Tongue (tissue), 2 donors: ENCODE data around the gene ST7L. TPM values are rescaled to one million over a fixed set of nuclear protein-coding genes. Genes with fewer than 3 reads are reported as not detected.

ENCODE experiments used
- DNase-seq: peaks from one replicate; pipeline ENCODE4 v3.0.0-alpha.2; 2015
- total RNA-seq: library from RNA; depleted of rRNA; stranded (reverse); fragments of >200 nt; gene quantifications from one replicate; pipeline ENCODE4 v1.2.3, GENCODE V29; 2014

Gene ST7L
- total RNA-seq, 1 donor from 2014 or later = 38.3 TPM

DNA sequence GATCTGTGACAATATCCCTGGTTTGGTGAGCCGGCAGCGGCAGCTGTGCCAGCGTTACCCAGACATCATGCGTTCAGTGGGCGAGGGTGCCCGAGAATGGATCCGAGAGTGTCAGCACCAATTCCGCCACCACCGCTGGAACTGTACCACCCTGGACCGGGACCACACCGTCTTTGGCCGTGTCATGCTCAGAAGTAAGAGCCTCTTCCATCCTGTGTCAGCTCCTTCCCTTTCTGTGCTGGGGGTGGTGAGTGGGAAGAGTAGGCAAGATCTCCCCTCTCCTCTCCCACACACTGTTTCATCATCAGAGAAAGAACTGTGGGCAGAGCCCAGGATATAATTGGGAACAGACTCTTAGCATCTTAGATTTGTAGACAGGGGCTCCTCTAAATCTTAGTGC lies 104.0 kb downstream of the ST7L start:
- no peak for DNase-seq

DNA sequence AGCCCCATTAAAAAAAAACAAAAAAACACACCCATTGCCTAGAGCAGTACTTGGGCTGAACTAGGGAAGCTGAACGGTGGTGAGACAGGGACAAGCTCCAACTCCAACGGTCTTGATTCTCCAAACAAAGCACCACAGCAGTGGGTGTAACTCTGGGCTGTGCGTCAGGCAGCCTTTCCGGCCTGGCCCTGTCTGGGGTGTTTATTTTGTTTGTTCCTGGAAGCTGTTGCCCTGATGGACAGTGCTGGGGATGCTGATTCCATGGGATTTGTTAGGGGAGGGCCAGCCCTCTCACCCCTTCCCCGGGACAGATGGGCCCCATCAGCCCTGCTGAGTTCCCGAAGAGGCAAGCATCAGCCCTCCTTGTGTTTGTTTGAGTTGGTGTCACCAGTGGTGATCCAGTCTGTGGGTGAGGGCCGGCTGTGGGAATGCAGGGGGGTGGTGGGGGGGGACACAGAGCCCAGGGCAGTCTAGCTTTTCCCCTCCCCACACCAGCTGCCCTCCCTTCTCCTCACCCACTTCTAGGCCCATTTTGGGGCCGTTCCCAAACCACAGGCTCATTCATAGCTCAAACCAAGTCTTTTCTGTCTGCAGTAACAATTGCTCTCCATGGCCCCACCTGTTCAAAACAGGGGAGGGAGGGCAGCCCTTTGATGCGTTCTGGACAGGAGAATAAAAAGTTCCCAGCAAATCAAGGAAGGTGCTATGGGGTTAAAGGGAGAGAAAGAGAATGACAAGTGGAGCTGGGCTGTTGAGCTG lies 105.7 kb downstream of the ST7L start:
- DNase-seq = no peak

DNA sequence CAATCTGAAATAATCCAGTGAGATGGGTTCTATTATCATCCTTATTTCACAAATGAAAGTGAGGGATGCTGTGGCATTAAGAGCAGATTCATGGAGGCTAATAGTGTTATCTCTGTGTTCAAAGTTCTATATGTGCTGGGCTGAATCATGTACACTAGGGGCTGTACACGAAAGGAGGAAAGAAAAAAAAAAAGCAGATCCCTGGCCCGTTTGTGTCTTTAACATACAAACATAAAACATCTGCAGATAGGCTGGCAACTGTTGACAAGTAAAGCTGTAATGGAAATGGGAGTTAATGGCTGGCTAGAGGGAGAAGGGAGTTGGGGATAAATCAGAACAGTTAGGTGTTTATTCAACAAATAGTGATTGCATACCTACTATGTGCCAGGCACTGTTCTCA lies 107.0 kb downstream of the ST7L start:
- no peak for DNase-seq

DNA sequence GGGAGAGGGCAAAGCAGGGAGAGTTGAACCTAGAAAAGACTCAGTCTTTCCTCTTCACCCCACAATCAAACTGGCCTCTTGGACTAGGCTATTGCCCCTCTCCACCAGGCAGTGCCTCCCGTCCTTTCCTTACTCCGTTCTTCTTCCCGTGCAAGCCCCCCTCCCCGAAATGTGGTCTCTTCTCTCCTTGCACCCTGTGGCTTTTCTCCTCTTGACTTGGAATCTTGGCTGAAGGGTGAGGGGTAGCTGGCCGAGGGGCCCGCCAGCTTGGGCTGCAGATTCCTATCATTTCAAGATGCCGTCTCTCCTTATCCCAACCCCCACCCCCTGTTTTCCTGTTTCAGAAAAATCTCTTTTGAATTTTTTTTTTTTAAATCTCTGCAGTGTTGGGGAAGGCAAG lies 108.6 kb downstream of the ST7L start:
- no peak for DNase-seq

GRCh38 chr1:112509660-112510178 lies 109.2 kb downstream of the ST7L start:
- DNase-seq = no peak

GRCh38 chr1:112509005-112509659 lies 109.8 kb downstream of the ST7L start:
- no peak for DNase-seq

DNA sequence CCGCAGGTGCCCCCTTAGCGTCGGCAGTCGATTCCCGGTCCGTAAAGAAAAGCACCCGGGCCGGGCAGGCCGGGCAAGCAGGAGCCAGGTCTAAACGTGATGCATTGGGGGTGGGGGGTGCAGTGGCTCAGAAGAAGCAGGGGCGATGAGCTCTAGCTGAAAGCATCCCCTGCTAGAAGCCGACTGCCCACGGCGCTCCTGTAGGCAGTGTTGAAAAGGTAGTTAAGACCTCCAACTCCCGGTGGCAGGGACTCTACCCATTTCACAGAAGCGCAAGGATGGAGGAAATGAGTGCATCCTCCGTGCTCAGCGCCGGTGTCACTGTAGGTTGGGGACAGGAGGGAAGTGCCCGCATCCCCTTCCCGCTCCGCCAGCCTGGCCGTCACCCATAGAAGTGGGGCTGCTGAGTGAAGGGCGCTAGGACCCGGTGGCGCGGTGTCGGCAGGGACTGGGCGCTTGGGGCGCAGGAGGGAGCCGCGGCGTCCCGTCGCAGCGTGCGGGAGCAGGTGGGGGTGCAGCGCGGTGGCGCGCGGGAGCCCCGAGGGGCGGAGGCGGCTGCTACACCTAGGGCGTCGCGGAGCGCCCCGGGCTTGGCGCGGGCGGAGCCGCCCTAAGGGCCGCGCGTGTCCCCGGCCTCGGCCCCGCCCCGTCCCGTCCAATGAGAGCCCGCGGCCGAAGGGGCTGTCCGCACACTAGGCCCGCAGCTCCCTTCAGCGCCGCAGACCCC lies 110.5 kb downstream of the ST7L start, which contains the start of gene WNT2B:
TSS of gene WNT2B (plus strand) at position 688 of the 727 bp plus-strand sequence. CDS start 298 bp downstream, outside the sequence.
- DNase-seq = no peak

DNA sequence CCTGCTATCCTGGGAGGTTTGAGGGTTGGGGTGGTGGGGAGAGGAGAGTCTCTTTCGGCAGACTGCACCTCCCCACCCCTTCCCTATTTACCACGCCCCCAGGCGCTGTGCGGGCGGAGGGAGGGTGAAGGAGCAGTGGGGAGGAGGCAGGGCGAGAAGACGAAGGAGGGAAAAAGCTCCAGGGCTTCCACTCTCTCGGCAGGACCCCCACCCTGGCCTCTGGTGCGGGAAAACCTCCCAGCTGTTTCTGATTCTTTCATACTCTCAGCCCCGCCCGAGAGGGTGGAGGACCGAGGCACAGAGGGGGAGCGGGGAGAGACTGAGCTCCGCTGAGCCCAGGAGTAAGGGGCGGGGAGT lies 111.0 kb downstream of the ST7L start:
- peak; percentile 44 for DNase-seq

DNA sequence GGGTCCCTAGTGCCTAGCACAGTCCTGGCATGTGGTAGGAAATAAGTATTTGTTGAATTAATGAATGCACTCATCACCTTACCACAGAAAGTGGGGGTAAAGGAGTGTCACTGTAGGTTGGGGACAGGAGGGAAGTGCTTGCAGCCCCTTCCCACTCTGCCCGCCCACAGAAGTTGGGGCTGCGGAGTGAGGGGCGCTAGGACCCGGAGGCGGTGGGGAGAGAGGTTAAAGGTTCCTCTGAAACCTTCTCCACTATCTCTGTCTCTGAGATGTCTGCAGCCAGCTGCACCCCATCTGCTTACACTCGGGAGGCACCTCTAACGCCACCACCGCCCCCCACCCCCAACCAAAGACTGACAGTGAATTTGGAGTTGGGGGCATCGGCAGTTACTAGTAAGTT lies 111.6 kb downstream of the ST7L start:
- DNase-seq = no peak

GRCh38 chr1:112506731-112507130 lies 112.2 kb downstream of the ST7L start:
- DNase-seq = no peak

DNA sequence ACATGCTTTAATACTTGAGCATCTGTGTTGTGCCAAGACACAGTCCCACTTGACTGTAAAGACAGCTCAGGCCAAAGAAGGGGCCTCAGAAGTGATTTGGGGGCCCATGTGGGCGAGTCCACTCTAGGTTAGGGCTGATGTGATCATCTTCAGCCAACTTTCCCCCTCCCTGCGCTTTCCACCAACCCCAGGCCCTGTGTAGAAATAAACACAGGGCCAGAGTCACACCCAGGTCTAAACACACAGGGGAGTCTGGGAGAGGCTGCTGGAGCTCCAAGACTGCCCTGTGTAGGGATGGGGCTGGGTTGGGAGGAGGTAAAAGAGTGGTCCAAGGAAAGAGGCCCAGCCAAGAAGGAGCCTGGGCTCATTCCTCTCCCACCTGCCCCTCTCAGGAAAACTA lies 112.6 kb downstream of the ST7L start:
- no peak for DNase-seq

- DNase-seq = no peak
Measured at GRCh38 chr1:112505878-112506277, 113.1 kb downstream of the ST7L start.

DNA sequence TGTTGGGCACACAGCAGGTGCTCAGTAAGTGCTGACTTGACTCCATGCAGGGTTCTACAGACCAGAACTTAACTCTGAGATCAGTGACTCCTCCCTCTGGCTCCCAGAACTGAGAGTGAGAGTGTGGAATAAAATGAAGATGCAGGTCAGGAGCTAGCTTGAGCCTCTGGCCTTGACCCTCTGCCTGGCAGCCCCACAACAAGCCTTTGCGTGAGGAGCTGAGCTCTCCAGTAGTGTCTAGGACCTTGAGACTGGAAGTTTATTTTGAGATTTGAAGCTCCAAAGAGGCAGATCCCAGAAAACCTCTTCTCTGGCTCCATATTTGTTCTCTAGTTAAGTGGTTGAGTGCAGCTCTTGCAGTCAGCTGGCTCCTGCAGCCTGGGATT lies 113.5 kb downstream of the ST7L start:
- no peak for DNase-seq

GRCh38 chr1:112504661-112505399 lies 114.1 kb downstream of the ST7L start:
- no peak for DNase-seq

GRCh38 chr1:112504001-112504660 lies 114.8 kb downstream of the ST7L start:
- DNase-seq = no peak

- DNase-seq = no peak
Measured at GRCh38 chr1:112502826-112503225, 116.1 kb downstream of the ST7L start.

DNA sequence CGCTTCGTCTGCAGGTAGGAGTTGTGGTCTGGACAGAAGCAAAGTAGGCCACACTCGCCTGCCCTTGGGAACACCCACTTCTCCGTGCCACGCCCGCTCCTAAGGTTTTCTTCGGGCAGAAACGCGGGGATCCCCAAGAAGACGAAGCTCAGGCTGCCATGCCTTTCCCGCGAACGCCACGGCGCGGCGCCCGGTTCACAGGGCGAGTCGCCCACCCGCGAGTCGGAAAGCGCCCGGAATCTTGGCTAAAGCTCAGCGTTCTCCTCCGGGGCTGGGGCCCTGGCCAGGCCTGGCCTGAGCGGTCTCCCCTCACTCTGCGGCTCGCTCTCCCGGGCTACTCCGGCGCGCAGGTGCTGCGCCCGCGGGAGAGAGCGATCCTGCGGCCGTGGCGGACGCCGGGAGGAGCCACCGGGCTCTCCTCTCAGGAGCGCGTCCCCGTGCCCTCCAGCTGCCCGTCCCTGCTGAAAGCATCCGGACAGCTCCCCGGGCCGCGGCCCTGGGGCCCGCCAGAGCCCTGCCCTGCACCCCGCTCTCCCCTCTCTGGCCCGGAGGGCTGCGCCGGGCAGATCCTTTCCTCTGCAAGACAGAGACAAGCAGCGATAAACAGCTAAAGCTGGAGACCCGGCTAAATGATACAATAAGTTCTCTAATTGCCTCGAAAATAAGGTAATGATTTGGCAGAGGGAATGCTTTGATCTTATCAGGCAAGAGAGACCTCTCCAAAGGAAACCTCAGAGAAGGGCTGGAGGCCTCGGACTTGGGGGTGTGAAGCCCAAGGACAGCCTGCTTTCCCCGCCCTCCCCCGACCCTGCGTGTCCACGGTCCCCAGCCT lies 116.9 kb downstream of the ST7L start:
- peak; percentile 78 for DNase-seq

GRCh38 chr1:112496290-112496689 lies 122.7 kb downstream of the ST7L start:
- DNase-seq = no peak

DNA sequence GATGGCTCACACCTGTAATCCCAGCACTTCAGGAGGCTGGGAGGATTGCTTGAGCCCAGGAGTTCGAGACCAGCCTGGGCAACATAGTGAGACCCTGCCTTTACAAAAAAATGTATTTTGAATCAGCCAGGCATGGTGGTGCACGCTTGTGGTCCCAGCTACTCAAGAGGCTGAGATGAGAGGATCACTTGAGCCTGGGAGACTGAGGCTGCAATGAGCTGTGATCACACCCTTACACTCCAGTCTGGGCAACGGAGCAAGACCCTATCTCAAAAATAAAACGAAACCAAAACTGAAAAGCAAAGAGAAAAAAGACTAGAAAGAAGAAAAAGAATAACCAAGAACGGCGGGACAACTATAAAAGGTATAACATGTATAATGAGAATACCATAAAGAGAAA lies 125.6 kb downstream of the ST7L start:
- no peak for DNase-seq

- no peak for DNase-seq
Measured at GRCh38 chr1:112492076-112492475, 126.9 kb downstream of the ST7L start.

- no peak for DNase-seq
Measured at GRCh38 chr1:112488141-112488540, 130.8 kb downstream of the ST7L start.
